ENCODE measurements around the gene PORCN.

PORCN gene

GRCh38 chrX:48477960-48478755 is 30.6 kb upstream of the PORCN start:
- no peak for DNase-seq

- DNase-seq, result no peak
Measured at GRCh38 chrX:48478806-48479205, 30.0 kb upstream of the PORCN start.

GRCh38 chrX:48480142-48480541 is 28.6 kb upstream of the PORCN start:
- DNase-seq, result no peak

- no peak for DNase-seq
Measured at GRCh38 chrX:48480583-48480982, 28.2 kb upstream of the PORCN start.

- no peak for DNase-seq
Measured at GRCh38 chrX:48482526-48482925, 26.3 kb upstream of the PORCN start.

- DNase-seq, result no peak
Measured at GRCh38 chrX:48487362-48487798, 21.4 kb upstream of the PORCN start.

- DNase-seq, result no peak
Measured at GRCh38 chrX:48488034-48488433, 20.8 kb upstream of the PORCN start.

- DNase-seq, result no peak
Measured at GRCh38 chrX:48489296-48489695, 19.5 kb upstream of the PORCN start.

GRCh38 chrX:48489892-48490291 is 18.9 kb upstream of the PORCN start:
- no peak for DNase-seq

GRCh38 chrX:48490661-48491060 is 18.1 kb upstream of the PORCN start:
- DNase-seq, result no peak

GRCh38 chrX:48491809-48492208 is 17.0 kb upstream of the PORCN start:
- no peak for DNase-seq

- no peak for DNase-seq
Measured at GRCh38 chrX:48492293-48492910, 16.4 kb upstream of the PORCN start.

- no peak for DNase-seq
Measured at GRCh38 chrX:48493890-48494364, 14.9 kb upstream of the PORCN start.

GRCh38 chrX:48496660-48497059 is 12.1 kb upstream of the PORCN start:
- DNase-seq, result no peak

- no peak for DNase-seq
Measured at GRCh38 chrX:48497871-48498270, 10.9 kb upstream of the PORCN start.

- no peak for DNase-seq
Measured at GRCh38 chrX:48498374-48498809, 10.4 kb upstream of the PORCN start.

GRCh38 chrX:48504261-48504660 is 4.5 kb upstream of the PORCN start:
- DNase-seq, result no peak

- DNase-seq, result no peak
Measured at GRCh38 chrX:48505481-48505880, 3.3 kb upstream of the PORCN start.

GRCh38 chrX:48507246-48507645 is 1.5 kb upstream of the PORCN start:
- no peak for DNase-seq

- no peak for DNase-seq
Measured at GRCh38 chrX:48509245-48509590, 426 bp downstream of the PORCN start.

GRCh38 chrX:48509619-48510018 is 827 bp downstream of the PORCN start:
- DNase-seq, result no peak

- DNase-seq, result no peak
Measured at GRCh38 chrX:48511560-48511959, 2.8 kb downstream of the PORCN start.

- DNase-seq, result no peak
Measured at GRCh38 chrX:48512371-48512935, 3.7 kb downstream of the PORCN start.

GRCh38 chrX:48513670-48514069 is 4.9 kb downstream of the PORCN start:
- no peak for DNase-seq
